ENCODE measurements around the gene DIP2B. TPM values are rescaled to one million over a fixed set of nuclear protein-coding genes. Genes with fewer than 3 reads are reported as not detected.

Gene DIP2B
- total RNA-seq, 6 experiments from 2014 or later = 11.1 to 24.0 (median 14.8) TPM

DNA sequence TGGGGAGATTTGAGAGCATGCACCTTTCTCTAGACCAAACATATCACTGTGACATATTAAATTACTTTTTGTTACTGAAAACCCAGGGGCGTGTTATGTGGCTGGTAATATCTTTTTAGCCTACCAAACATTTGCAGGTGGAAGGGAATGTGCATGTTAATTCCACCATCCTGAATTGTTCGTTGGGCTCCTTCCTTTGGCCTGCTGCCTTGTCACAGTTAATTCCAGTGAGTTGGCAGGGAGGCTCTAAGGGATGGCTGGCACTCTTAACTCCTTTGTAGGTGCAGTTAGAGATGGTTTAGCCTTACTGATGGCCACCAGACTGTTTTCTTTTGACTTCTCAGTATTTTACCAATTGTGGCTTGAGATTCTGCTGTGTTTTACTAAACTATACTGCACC lies 64.5 kb downstream of the DIP2B start:
- Histone ChIP-seq H3K27ac (peak overlapping the region in 1 of 3 donors; percentile 10), H3K9me3 (no peaks in the 10 kb centered on the region), H3K27me3 (no peaks in the 10 kb centered on the region), H3K4me1 (peaks cover 0 to 96% (median 42%) of the 10 kb centered on the region in 4 donors), H3K36me3 (no peaks in the 10 kb centered on the region), H3K4me3 (no peak overlapping the region)
- intact Hi-C loops (cut with DNase I) = no loop called here
- ATAC-seq (peak; percentile 19 to 52 (median 37)), DNase-seq (no peak)
- 38% methylated on average over 2 of the region's 2 CpGs for WGBS (ENCODE audit: insufficient coverage, low coverage, low lambda C conversion rate, missing lambda C conversion rate)
- TF ChIP-seq, protein P1, sequence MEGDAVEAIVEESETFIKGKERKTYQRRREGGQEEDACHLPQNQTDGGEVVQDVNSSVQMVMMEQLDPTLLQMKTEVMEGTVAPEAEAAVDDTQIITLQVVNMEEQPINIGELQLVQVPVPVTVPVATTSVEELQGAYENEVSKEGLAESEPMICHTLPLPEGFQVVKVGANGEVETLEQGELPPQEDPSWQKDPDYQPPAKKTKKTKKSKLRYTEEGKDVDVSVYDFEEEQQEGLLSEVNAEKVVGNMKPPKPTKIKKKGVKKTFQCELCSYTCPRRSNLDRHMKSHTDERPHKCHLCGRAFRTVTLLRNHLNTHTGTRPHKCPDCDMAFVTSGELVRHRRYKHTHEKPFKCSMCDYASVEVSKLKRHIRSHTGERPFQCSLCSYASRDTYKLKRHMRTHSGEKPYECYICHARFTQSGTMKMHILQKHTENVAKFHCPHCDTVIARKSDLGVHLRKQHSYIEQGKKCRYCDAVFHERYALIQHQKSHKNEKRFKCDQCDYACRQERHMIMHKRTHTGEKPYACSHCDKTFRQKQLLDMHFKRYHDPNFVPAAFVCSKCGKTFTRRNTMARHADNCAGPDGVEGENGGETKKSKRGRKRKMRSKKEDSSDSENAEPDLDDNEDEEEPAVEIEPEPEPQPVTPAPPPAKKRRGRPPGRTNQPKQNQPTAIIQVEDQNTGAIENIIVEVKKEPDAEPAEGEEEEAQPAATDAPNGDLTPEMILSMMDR (IDR thresholded peaks at IDR 0.05) = no peak
- TF ChIP-seq POLR2A (IDR thresholded peaks at IDR 0.05) = no peak

DNA sequence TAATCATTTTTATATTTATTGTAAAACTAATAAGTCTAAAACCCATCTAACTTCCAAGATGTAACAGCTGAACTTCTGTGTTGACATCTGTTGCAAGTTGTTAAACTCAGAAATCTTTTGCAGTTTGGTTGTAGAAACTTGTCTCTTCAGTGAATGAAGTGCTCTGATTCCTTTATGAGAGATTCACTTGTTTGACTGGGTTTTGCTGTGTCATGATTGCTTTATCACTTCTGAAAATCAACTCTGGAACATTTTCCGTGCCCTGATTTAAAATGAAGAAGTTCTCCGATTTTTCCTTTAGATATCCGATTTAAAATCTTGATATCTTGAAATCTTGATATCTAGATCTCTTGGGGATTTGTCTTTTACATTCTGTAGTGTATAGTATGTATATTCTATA lies 65.1 kb downstream of the DIP2B start:
- TF ChIP-seq POLR2A (IDR thresholded peaks at IDR 0.05) = no peak
- TF ChIP-seq, protein P1 (IDR thresholded peaks at IDR 0.05) = no peak
- H3K36me3 ChIP-seq = no peaks in the 10 kb centered on the region
- H3K27ac ChIP-seq = peak overlapping the region in 1 of 3 donors; percentile 52
- H3K4me1 ChIP-seq = peaks cover 0 to 96% (median 39%) of the 10 kb centered on the region in 4 donors
- intact Hi-C loops (cut with DNase I) = no loop called here
- ATAC-seq (peak in 1 of 4 donors; percentile 20), DNase-seq (no peak)
- no peak overlapping the region for H3K4me3 ChIP-seq
- H3K27me3 ChIP-seq = no peaks in the 10 kb centered on the region
- H3K9me3 ChIP-seq = no peaks in the 10 kb centered on the region
- 12% methylated on average over 3 of the region's 3 CpGs for WGBS (ENCODE audit: insufficient coverage, low coverage, low lambda C conversion rate, missing lambda C conversion rate)

DNA sequence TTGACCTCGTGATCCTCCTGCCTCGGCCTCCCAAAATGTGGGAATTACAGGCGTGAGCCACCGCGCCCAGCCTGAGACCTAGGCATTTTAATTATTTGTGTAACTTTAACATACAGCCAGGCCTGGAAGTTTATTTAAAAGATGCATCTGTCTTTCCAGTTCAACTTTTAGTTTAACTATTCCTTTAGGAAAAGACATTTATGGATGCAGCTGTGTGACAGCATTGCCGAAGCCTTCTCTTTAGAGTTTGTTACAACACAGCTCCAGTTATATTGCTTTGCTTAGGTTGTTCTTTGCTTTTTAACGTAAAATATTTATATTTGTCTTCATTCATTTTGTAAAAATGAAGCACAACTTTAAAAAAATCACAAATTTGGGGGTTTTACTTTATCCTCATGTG lies 67.0 kb downstream of the DIP2B start:
- peaks cover 0 to 88% (median 40%) of the 10 kb centered on the region in 4 donors for H3K4me1 ChIP-seq
- ATAC-seq = no peak

DNA sequence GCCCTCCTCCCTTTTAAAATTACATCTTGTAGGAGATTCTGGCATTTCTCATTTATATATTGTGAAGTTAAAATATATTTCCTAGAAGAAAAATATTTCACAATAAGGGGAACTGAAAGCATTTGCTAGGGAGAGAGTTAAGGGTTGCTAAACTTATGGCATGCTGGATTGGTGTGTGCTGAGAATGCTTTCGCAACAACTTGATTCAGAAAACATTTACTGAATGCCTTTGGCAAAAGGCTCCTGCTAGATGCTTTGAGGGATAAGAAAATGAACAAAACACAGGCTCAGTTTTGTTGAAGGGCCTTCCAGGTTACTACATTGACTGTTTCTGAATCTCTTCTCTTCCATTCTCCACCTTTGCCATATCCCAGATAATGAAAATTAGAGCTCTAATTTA lies 67.5 kb downstream of the DIP2B start:
- peak; percentile 64 to 76 (median 68) for ATAC-seq
- TF ChIP-seq, protein P1 (IDR thresholded peaks at IDR 0.05) = no peak
- no peak for TF ChIP-seq POLR2A (IDR thresholded peaks at IDR 0.05)
- Histone ChIP-seq H3K4me3 (no peak overlapping the region), H3K27me3 (no peaks in the 10 kb centered on the region), H3K9me3 (no peaks in the 10 kb centered on the region), H3K36me3 (no peaks in the 10 kb centered on the region), H3K27ac (peak overlapping the region in 2 of 3 donors; percentile 48 to 67), H3K4me1 (peaks cover 0 to 83% (median 37%) of the 10 kb centered on the region in 4 donors)
- intact Hi-C loops (cut with DNase I) = no loop called here
- DNase-seq = no peak
- 25% methylated on average over 1 of the region's 1 CpG for WGBS (ENCODE audit: insufficient coverage, low coverage, low lambda C conversion rate, missing lambda C conversion rate)

More for the DNA sequence above, 67.0 kb downstream of the DIP2B start:
- 67% methylated on average over 6 of the region's 7 CpGs for WGBS (ENCODE audit: insufficient coverage, low coverage, low lambda C conversion rate, missing lambda C conversion rate)
- no peak for DNase-seq
- no peak for TF ChIP-seq POLR2A (IDR thresholded peaks at IDR 0.05)
- TF ChIP-seq, protein P1 (IDR thresholded peaks at IDR 0.05) = no peak
- intact Hi-C loops (cut with DNase I) = no loop called here
- Histone ChIP-seq H3K36me3 (no peaks in the 10 kb centered on the region), H3K9me3 (no peaks in the 10 kb centered on the region), H3K4me3 (no peak overlapping the region), H3K27me3 (no peaks in the 10 kb centered on the region), H3K27ac (peak overlapping the region in 2 of 3 donors; percentile 48 to 67)
